ENCODE data around the gene RPL13.

DNA sequence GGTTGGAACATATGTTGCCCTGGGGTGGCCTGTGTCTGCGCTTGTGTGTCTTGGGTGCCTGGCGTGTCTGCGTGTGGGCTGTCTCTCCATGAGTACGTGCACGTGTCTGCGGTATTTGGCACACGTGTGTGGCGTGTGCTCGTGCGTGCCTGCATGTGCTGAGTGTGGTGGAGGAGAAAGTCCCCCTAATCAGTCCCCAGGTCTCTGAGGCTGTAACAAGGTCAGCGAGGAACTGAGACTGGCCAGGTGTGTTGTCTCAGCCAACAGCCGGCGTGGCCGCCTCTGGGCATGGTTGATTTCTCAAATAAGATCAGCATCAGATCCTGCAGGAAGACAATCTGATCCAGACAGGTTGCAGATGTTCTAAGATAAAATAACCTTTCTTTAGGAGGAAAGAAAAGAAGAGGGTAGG lies 11.6 kb downstream of the RPL13 start:
- TF ChIP-seq, protein P1, sequence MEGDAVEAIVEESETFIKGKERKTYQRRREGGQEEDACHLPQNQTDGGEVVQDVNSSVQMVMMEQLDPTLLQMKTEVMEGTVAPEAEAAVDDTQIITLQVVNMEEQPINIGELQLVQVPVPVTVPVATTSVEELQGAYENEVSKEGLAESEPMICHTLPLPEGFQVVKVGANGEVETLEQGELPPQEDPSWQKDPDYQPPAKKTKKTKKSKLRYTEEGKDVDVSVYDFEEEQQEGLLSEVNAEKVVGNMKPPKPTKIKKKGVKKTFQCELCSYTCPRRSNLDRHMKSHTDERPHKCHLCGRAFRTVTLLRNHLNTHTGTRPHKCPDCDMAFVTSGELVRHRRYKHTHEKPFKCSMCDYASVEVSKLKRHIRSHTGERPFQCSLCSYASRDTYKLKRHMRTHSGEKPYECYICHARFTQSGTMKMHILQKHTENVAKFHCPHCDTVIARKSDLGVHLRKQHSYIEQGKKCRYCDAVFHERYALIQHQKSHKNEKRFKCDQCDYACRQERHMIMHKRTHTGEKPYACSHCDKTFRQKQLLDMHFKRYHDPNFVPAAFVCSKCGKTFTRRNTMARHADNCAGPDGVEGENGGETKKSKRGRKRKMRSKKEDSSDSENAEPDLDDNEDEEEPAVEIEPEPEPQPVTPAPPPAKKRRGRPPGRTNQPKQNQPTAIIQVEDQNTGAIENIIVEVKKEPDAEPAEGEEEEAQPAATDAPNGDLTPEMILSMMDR (IDR thresholded peaks at IDR 0.05): no peak
- no peak for TF ChIP-seq POLR2A (IDR thresholded peaks at IDR 0.05)
